CD8-positive, alpha-beta memory T cell (primary cell): Measurements from ENCODE around the gene DLL1. TPM values are rescaled to one million over a fixed set of nuclear protein-coding genes. Genes with fewer than 3 reads are reported as not detected.

Experiments
- CTCF ChIA-PET: fragments of 350-600 bp; sonication (Branson Sonifier 250); formaldehyde crosslinking; loops from one replicate; lab custom pipeline; 2021; ENCODE audit warnings: antibody characterized with exemption; lab: Charles Lee
- POLR2A ChIA-PET: fragments of 350-600 bp; sonication (Branson Sonifier 250); formaldehyde crosslinking; loops from one replicate; lab custom pipeline; 2021; ENCODE audit warnings: antibody characterized with exemption; lab: Charles Lee
- DNase-seq, 5 donors: peaks; one replicate each; pipeline versions ENCODE4 v3.0.0 to v3.0.0-alpha.2; 2020 to 2022; ENCODE audit warnings: mixed read lengths in 1 of 5
- H3K27ac ChIP-seq: one replicate; pipeline ENCODE4 v1.7.0; 2013; ENCODE audit warnings: low read depth, mild to moderate bottlenecking, low read length, moderate library complexity
- H3K27me3 ChIP-seq: 2 replicates; pipeline ENCODE4 v1.7.0; 2013; ENCODE audit warnings: low read length, mild to moderate bottlenecking; ENCODE audit not compliant: insufficient read depth, poor library complexity, severe bottlenecking
- H3K36me3 ChIP-seq: 2 replicates; pipeline ENCODE4 v1.7.0; 2013; ENCODE audit warnings: mild to moderate bottlenecking, low read length, moderate library complexity; ENCODE audit not compliant: insufficient read depth
- H3K4me1 ChIP-seq: 2 replicates; pipeline ENCODE4 v1.7.0; 2013; ENCODE audit warnings: mild to moderate bottlenecking, low read length, moderate library complexity; ENCODE audit not compliant: insufficient read depth
- H3K4me3 ChIP-seq: 2 replicates; pipeline ENCODE4 v1.7.0; 2013; ENCODE audit warnings: mild to moderate bottlenecking, low read length
- H3K9me3 ChIP-seq: 2 replicates; pipeline ENCODE4 v1.7.0; 2013; ENCODE audit warnings: mild to moderate bottlenecking, low read length
- H3K27ac Mint-ChIP-seq, 8 donors: one replicate each; pipeline ENCODE4 v1.8.0; 2020 to 2021; ENCODE audit warnings: mixed read lengths in 8 of 8, mild to moderate bottlenecking in 6 of 8, inconsistent platforms in 3 of 8, moderate library complexity in 3 of 8
- H3K27me3 Mint-ChIP-seq, 2 donors: one replicate each; pipeline ENCODE4 v1.8.0; 2020 to 2021; ENCODE audit warnings: mixed read lengths in 2 of 2, mild to moderate bottlenecking in 1 of 2, moderate library complexity in 1 of 2
- H3K36me3 Mint-ChIP-seq, 3 donors: one replicate each; pipeline ENCODE4 v1.8.0; 2020 to 2021; ENCODE audit warnings: mixed read lengths in 3 of 3, inconsistent platforms in 1 of 3, mild to moderate bottlenecking in 1 of 3
- H3K4me1 Mint-ChIP-seq, 3 donors: one replicate each; pipeline ENCODE4 v1.8.0; 2020 to 2021; ENCODE audit warnings: mixed read lengths in 3 of 3, inconsistent platforms in 1 of 3, mild to moderate bottlenecking in 1 of 3
- H3K4me3 Mint-ChIP-seq, 7 donors: one replicate each; pipeline ENCODE4 v1.8.0; 2020 to 2021; ENCODE audit warnings: mixed read lengths in 7 of 7, mild to moderate bottlenecking in 6 of 7, moderate library complexity in 4 of 7, inconsistent platforms in 2 of 7
- H3K9me3 Mint-ChIP-seq, 5 donors: one replicate each; pipeline ENCODE4 v1.8.0; 2020 to 2022; ENCODE audit warnings: mixed read lengths in 5 of 5, mild to moderate bottlenecking in 3 of 5, moderate library complexity in 2 of 5, inconsistent platforms in 1 of 5
- polyA plus RNA-seq: library from polyadenylated mRNA; unstranded; fragments of 300-500 nt; fragmentation: Illumina TruSeq; gene quantifications from one replicate; pipeline ENCODE4 v1.2.3, GENCODE V29; 2021
- total RNA-seq, 2 experiments: library from RNA; stranded (reverse); gene quantifications; one replicate each; pipeline ENCODE4 v1.2.3, GENCODE V29; 2021

The DLL1 gene
- total and polyA plus RNA-seq, 3 experiments from 2014 or later: 0.49 to 0.86 (median 0.79) TPM

DNA sequence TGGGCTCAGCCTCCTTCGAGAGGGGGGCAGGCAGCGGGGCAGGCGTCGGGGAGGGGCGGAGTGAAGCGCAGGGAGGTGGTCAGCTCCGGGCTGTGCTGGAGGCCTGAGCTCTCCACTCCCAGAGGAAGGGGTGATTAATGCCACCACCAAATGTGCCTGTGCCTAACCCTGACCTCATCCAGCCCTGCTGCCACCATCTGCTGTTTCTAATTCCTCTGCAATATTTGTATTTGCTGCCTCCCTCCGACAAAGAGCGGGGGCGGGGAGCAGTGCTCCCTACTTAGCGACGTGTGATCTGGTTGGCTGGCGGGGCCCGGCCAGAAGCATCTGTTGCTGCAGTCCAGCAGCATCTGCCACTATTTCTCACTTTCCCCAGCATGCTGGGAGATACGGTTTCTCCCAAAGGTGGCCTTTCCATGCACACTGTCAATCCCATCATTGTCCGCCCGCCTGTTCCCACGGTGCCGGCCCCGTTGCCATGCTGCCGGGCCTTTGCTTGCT, 47.0 kb downstream of the DLL1 start:
- DNase-seq: no peak
- CTCF ChIA-PET: no interaction called here
- no peak overlapping the region for H3K4me3 Mint-ChIP-seq
- no peak overlapping the region for H3K4me3 ChIP-seq
- no peaks in the 10 kb centered on the region for H3K36me3 Mint-ChIP-seq
- no peaks in the 10 kb centered on the region for H3K4me1 ChIP-seq
- no peak overlapping the region for H3K27ac Mint-ChIP-seq
- peaks cover 8 to 34% of the 10 kb centered on the region in 2 donors for H3K27me3 Mint-ChIP-seq
- POLR2A ChIA-PET: no interaction called here
- no peaks in the 10 kb centered on the region for H3K9me3 ChIP-seq
- H3K4me1 Mint-ChIP-seq: no peaks in the 10 kb centered on the region
- H3K27ac ChIP-seq: no peak overlapping the region
- no peaks in the 10 kb centered on the region for H3K27me3 ChIP-seq
- no peaks in the 10 kb centered on the region for H3K36me3 ChIP-seq
- no peaks in the 10 kb centered on the region for H3K9me3 Mint-ChIP-seq

DNA sequence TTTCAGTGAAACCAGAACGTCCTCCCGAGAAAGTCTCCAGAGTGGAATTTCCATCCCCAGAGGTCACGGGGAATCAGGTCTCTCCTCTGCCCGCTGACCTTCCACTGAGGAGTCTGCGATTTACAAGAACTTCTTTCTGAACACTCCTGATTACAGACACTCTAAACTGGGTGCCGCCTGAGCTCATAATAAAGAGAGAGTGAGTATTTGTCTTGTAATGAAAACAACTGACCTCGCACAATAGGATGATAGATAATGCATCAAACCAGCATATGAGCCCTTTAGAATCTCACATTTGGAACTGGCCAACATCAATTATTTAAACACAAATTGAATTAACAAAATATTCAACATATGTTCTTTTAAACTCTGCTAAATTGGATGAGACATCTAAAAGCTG, 47.5 kb downstream of the DLL1 start:
- no peaks in the 10 kb centered on the region for H3K36me3 Mint-ChIP-seq
- DNase-seq: no peak
- peaks cover under 1% of the 10 kb centered on the region for H3K27me3 ChIP-seq
- ChIA-PET POLR2A (no interaction called here), CTCF (no interaction called here)
- H3K9me3 ChIP-seq: no peaks in the 10 kb centered on the region
- peaks cover 8 to 30% of the 10 kb centered on the region in 2 donors for H3K27me3 Mint-ChIP-seq
- H3K27ac ChIP-seq: no peak overlapping the region
- H3K4me3 ChIP-seq: no peak overlapping the region
- H3K4me1 Mint-ChIP-seq: no peaks in the 10 kb centered on the region
- no peak overlapping the region for H3K27ac Mint-ChIP-seq
- H3K36me3 ChIP-seq: no peaks in the 10 kb centered on the region
- no peak overlapping the region for H3K4me3 Mint-ChIP-seq
- no peaks in the 10 kb centered on the region for H3K4me1 ChIP-seq
- no peaks in the 10 kb centered on the region for H3K9me3 Mint-ChIP-seq

DNA sequence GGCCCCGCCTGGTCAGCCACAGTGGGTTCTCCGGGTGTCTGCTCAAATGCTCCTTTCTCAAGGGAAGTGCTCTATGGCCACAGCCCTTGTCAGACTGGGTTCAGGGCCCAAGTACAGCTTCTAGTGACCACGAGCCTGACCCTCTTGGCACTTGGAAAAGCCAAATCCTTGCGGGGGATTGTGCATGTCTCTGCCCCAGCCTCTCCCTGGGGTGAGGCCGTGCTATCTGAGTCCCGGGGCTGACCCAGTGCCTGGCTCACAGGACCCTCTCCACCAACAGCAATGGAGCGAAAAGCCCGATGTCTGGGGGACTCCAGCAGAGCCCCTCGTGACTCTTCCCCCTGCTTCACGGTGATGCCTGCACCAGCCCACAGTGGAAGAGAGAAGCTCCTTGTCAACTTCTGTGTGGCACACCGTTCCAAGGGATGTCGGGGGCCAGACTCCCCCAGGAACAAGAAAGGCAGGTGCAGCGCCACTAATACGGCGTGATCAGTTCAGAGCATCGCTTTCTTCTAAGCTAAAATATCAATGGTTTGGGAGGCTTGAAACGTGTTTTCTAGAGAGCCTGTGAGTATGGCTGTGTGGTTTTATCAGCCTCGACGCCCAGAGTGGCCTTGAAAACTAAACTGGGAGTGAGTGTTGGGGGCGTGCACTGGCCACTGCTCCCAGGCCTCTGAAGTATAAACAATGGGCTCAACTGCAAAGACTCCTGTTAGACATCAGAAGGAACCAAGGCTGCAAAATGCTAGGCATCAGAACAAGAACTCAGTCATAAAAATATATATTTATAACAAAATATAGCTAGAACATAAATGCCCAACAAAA, 51.9 kb downstream of the DLL1 start:
- ChIA-PET POLR2A (no interaction called here), CTCF (no interaction called here)
- H3K27me3 Mint-ChIP-seq: peaks cover 4 to 17% of the 10 kb centered on the region in 2 donors
- H3K4me1 Mint-ChIP-seq: no peaks in the 10 kb centered on the region
- no peaks in the 10 kb centered on the region for H3K9me3 ChIP-seq
- no peaks in the 10 kb centered on the region for H3K4me1 ChIP-seq
- H3K36me3 Mint-ChIP-seq: no peaks in the 10 kb centered on the region
- no peak overlapping the region for H3K4me3 ChIP-seq
- H3K4me3 Mint-ChIP-seq: no peak overlapping the region
- peak in 1 of 5 donors; percentile 28 for DNase-seq
- no peaks in the 10 kb centered on the region for H3K9me3 Mint-ChIP-seq
- H3K36me3 ChIP-seq: no peaks in the 10 kb centered on the region
- no peak overlapping the region for H3K27ac ChIP-seq
- H3K27me3 ChIP-seq: peaks cover 4% of the 10 kb centered on the region
- no peak overlapping the region for H3K27ac Mint-ChIP-seq

DNA sequence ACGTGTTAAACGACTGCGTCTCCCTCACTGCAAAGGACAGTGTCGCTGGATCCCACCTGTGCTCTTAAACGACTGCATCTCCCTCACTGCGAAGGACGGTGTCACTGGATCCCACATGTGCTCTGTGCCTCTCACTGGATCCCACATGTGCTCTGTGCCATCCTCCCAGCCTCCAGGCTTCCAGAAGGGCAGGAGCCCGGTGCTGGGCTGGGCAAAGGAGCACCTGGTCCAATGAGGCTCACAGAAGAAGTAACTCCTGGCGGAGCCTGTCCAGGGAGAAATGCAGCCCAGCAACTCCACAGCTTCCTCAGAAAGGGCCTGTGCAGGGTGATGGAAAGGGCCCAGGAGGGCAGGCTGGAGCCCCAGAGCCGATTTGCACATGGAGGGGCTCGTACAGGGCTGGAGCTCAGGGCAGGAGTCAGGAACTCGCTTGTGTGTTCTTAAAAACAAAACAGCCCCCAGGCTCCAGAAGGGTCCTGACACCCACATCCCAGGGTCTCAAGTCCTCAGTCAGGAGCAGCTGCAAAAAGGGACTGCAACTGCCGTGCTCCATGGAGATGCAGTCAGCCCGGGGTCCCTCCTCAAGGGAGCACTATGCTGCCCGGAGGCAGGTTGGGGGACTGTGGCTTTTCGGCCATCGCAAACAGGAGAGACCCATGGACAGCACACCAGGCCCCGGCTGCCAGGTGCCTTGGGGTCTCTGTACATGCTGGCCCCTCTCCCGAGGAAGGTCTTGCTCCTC, 52.7 kb downstream of the DLL1 start:
- no peak overlapping the region for H3K27ac Mint-ChIP-seq
- no peaks in the 10 kb centered on the region for H3K9me3 ChIP-seq
- H3K27me3 Mint-ChIP-seq: peaks cover 4 to 16% of the 10 kb centered on the region in 2 donors
- peak overlapping the region in 1 of 7 donors; percentile 75 for H3K4me3 Mint-ChIP-seq
- H3K9me3 Mint-ChIP-seq: no peaks in the 10 kb centered on the region
- H3K27me3 ChIP-seq: peaks cover 4% of the 10 kb centered on the region
- no peaks in the 10 kb centered on the region for H3K36me3 ChIP-seq
- H3K4me1 ChIP-seq: no peaks in the 10 kb centered on the region
- DNase-seq: peak in 1 of 5 donors; percentile 35
- H3K4me3 ChIP-seq: no peak overlapping the region
- H3K36me3 Mint-ChIP-seq: no peaks in the 10 kb centered on the region
- no peaks in the 10 kb centered on the region for H3K4me1 Mint-ChIP-seq
- no peak overlapping the region for H3K27ac ChIP-seq
- POLR2A ChIA-PET: no interaction called here
- CTCF ChIA-PET: no interaction called here

DNA sequence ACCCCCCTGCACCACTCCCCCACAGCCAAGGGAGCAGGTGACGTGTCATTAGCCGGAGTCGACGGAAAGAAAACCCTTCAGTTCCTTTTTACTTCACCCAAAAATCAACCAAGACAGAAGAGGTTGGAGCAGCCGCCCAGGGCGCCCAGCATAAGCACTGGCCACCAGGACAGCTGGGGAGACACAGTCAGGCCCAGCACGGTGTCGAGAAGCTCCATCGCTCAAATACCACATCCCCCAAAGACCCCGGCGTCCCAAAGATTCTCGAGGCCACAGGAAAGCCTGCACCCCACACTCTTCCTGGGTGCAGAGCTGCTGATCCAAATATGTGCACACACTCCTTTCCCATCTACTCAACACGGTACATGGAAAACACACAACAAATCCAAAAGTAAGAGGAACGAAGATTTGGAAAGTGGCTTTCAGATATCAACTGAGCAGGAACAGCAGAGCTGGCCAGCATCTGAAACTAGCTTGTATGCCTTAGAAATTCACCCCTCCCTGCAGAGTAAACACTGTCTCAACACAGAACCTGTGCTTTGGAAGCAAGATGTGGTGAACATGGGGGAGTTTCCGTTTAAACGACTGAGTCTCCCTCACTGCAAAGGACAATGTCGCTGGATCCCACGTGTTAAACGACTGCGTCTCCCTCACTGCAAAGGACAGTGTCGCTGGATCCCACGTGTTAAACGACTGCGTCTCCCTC, 54.6 kb downstream of the DLL1 start:
- no peaks in the 10 kb centered on the region for H3K4me1 ChIP-seq
- Mint-ChIP-seq H3K4me1 (no peaks in the 10 kb centered on the region), H3K36me3 (no peaks in the 10 kb centered on the region), H3K27me3 (peaks cover 3 to 11% of the 10 kb centered on the region in 2 donors), H3K27ac (peak overlapping the region in 1 of 8 donors; percentile 68), H3K4me3 (no peak overlapping the region), H3K9me3 (no peaks in the 10 kb centered on the region)
- H3K36me3 ChIP-seq: no peaks in the 10 kb centered on the region
- ChIA-PET CTCF (no interaction called here), POLR2A (no interaction called here)
- peaks cover 7% of the 10 kb centered on the region for H3K27me3 ChIP-seq
- no peaks in the 10 kb centered on the region for H3K9me3 ChIP-seq
- peak in 1 of 5 donors; percentile 29 for DNase-seq
- H3K27ac ChIP-seq: no peak overlapping the region
- H3K4me3 ChIP-seq: no peak overlapping the region

DNA sequence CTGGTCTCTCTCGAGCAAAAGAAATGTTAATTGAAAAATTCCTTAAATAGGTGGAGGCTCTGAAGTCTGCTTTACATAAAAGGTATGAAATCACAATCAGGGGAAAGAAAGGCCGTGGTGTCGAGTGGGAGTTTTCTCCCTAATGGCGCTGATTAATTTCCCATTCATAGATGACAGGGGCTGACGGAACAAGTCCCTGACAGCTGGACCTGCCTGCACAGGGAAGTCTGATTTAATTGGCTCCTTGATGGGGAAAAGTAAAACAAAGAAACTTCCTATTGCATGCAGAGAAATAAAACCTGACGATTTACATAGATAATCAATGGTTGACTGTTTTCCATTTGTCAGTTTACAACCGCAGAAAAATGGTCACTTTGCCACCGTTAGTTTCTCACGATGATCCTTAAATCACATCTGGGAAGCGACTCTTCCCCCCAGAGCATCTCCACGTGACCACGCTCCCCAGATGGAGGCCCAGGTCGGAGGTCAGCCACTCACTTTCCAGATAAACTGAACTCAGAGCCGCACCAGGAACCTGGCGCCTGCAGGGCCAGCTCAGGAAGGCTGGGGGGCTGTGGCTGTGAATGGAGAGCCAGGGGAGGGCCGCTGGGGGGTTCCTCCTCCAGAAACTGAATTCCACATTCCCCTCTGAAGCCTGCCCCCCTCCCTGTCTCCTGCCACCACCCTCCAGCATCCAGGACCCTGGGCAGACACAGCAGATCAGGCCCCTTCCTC, 55.3 kb downstream of the DLL1 start:
- no peak overlapping the region for H3K27ac Mint-ChIP-seq
- no peaks in the 10 kb centered on the region for H3K36me3 Mint-ChIP-seq
- no peaks in the 10 kb centered on the region for H3K9me3 Mint-ChIP-seq
- no peak for DNase-seq
- H3K27me3 Mint-ChIP-seq: peaks cover 3 to 9% of the 10 kb centered on the region in 2 donors
- POLR2A ChIA-PET: no interaction called here
- Histone ChIP-seq H3K4me3 (no peak overlapping the region), H3K27me3 (peaks cover 8% of the 10 kb centered on the region), H3K4me1 (no peaks in the 10 kb centered on the region), H3K27ac (no peak overlapping the region), H3K9me3 (no peaks in the 10 kb centered on the region), H3K36me3 (no peaks in the 10 kb centered on the region)
- no peak overlapping the region for H3K4me3 Mint-ChIP-seq
- CTCF ChIA-PET: no interaction called here
- no peaks in the 10 kb centered on the region for H3K4me1 Mint-ChIP-seq

DNA sequence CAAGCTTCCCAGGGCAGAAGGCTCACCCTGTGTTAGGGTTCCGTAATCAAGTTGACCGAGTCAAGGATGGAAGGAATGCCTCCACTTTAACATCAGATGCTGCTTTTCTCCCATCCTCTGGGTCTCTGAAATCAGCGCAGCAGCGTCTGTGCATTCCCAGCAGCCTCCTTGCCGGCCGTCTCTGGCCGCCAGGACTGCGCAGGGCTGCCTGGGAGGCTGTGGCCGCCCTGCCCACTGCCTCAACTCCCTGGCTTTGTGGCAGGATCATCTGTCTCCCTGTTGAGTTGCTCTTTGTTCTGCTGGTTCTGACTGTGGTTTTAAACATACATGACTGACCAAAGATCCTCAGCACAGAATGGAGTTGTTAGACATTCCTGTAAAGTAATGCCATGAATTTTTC, 56.5 kb downstream of the DLL1 start:
- no peak overlapping the region for H3K4me3 ChIP-seq
- H3K36me3 ChIP-seq: no peaks in the 10 kb centered on the region
- Mint-ChIP-seq H3K36me3 (no peaks in the 10 kb centered on the region), H3K27ac (no peak overlapping the region), H3K4me3 (no peak overlapping the region), H3K4me1 (no peaks in the 10 kb centered on the region), H3K9me3 (no peaks in the 10 kb centered on the region), H3K27me3 (peaks cover 3% of the 10 kb centered on the region in 2 donors)
- H3K4me1 ChIP-seq: no peaks in the 10 kb centered on the region
- CTCF ChIA-PET: no interaction called here
- H3K9me3 ChIP-seq: no peaks in the 10 kb centered on the region
- DNase-seq: peak in 1 of 5 donors; percentile 3
- POLR2A ChIA-PET: no interaction called here
- peaks cover 8% of the 10 kb centered on the region for H3K27me3 ChIP-seq
- H3K27ac ChIP-seq: no peak overlapping the region
